Measurements from ENCODE around the gene PLS1. TPM values are rescaled to one million over a fixed set of nuclear protein-coding genes. Genes with fewer than 3 reads are reported as not detected.
"Not testable (repeated sequence)": the region's sequence is repeated elsewhere in the genome, so short reads cannot be mapped to it uniquely, and the experiment has no call there.

Gene PLS1
- 1.4 and 3.4 TPM in 2 replicates for total RNA-seq (2014; rRNA removed; shearing (Covaris generic); ENCODE audit: low replicate concordance)

- H3K4me3 ChIP-seq (ENCODE audit: low read length): peak within 1 kb of the TSS; percentile 84
- no peaks in the 10 kb centered on the region for H3K9me3 ChIP-seq (ENCODE audit: low read length)
- peak within 1 kb of the TSS; percentile 100 for H2AFZ ChIP-seq (ENCODE audit: low read length)
- peaks cover 21% of the 10 kb centered on the region for H3K4me1 ChIP-seq (ENCODE audit: low read length)
- peak within 1 kb of the TSS; percentile 68 for H3K9ac ChIP-seq (ENCODE audit: low read length)
- H3K4me2 ChIP-seq (ENCODE audit: low read depth, low read length, poor library complexity, severe bottlenecking): peak within 1 kb of the TSS; percentile 99
- no peaks in the 10 kb centered on the region for H3K79me2 ChIP-seq (ENCODE audit: low read length)
- H3K9me2 ChIP-seq (replicated peaks; ENCODE audit: insufficient read depth, low read length): no peaks in the 10 kb centered on the region
- H4K20me1 ChIP-seq (ENCODE audit: insufficient read depth, low read depth, low read length): no peaks in the 10 kb centered on the region
- H3K27me3 ChIP-seq (ENCODE audit: low read length): 0 out of 2 replicates have a peak, but pooled peaks cover 5% of the 10 kb centered on the region
- H3K36me3 ChIP-seq (ENCODE audit: insufficient read depth, low read length): no peaks in the 10 kb centered on the region
- no peak within 1 kb of the TSS for H3K27ac ChIP-seq (ENCODE audit: low read length)
- peak; percentile 90 for DNase-seq
These were observed at the start of gene PLS1 for GRCh38 chr3:142595951-142596725. Gene PLS1 (plus strand): TSS chr3:142596393. CDS start chr3:142664238, 67,845 bp downstream.

- H3K36me3 ChIP-seq (ENCODE audit: insufficient read depth, low read length): peaks cover 66% of the 10 kb centered on the region
- no peak overlapping the region for H3K27ac ChIP-seq (ENCODE audit: low read length)
- no peak overlapping the region for H3K4me2 ChIP-seq (ENCODE audit: low read depth, low read length, poor library complexity, severe bottlenecking)
- no peak overlapping the region for H3K9ac ChIP-seq (ENCODE audit: low read length)
- no peaks in the 10 kb centered on the region for H3K9me3 ChIP-seq (ENCODE audit: low read length)
- no peaks in the 10 kb centered on the region for H3K27me3 ChIP-seq (ENCODE audit: low read length)
- peaks cover 15% of the 10 kb centered on the region for H3K79me2 ChIP-seq (ENCODE audit: low read length)
- no peak overlapping the region for H3K4me3 ChIP-seq (ENCODE audit: low read length)
- no peaks in the 10 kb centered on the region for H4K20me1 ChIP-seq (ENCODE audit: insufficient read depth, low read depth, low read length)
- no peak overlapping the region for H2AFZ ChIP-seq (ENCODE audit: low read length)
- no peaks in the 10 kb centered on the region for H3K9me2 ChIP-seq (replicated peaks; ENCODE audit: insufficient read depth, low read length)
- DNase-seq: no peak
- no peaks in the 10 kb centered on the region for H3K4me1 ChIP-seq (ENCODE audit: low read length)
These were observed 46.2 kb upstream of the PLS1 start for GRCh38 chr3:142549986-142550385.

GRCh38 chr3:142552579-142552978 lies 43.6 kb upstream of the PLS1 start:
- H2AFZ ChIP-seq (ENCODE audit: low read length); H3K9ac ChIP-seq (ENCODE audit: low read length); H3K9me2 ChIP-seq (replicated peaks; ENCODE audit: insufficient read depth, low read length); H3K27me3 ChIP-seq (ENCODE audit: low read length); H3K4me1 ChIP-seq (ENCODE audit: low read length); H3K27ac ChIP-seq (ENCODE audit: low read length); H3K9me3 ChIP-seq (ENCODE audit: low read length); H4K20me1 ChIP-seq (ENCODE audit: insufficient read depth, low read depth, low read length); H3K4me3 ChIP-seq (ENCODE audit: low read length); H3K4me2 ChIP-seq (ENCODE audit: low read depth, low read length, poor library complexity, severe bottlenecking); DNase-seq: not testable (repeated sequence)
- H3K36me3 ChIP-seq (ENCODE audit: insufficient read depth, low read length): peaks cover 66% of the 10 kb centered on the region
- peaks cover 20% of the 10 kb centered on the region for H3K79me2 ChIP-seq (ENCODE audit: low read length)

GRCh38 chr3:142553741-142554140 lies 42.5 kb upstream of the PLS1 start:
- no peak for DNase-seq
- Histone ChIP-seq H3K4me2 (ENCODE audit: low read depth, low read length, poor library complexity, severe bottlenecking) (no peak overlapping the region), H4K20me1 (ENCODE audit: insufficient read depth, low read depth, low read length) (no peaks in the 10 kb centered on the region), H3K9me2 (replicated peaks; ENCODE audit: insufficient read depth, low read length) (no peaks in the 10 kb centered on the region), H3K27ac (ENCODE audit: low read length) (no peak overlapping the region), H3K9me3 (ENCODE audit: low read length) (no peaks in the 10 kb centered on the region), H3K4me1 (ENCODE audit: low read length) (no peaks in the 10 kb centered on the region), H2AFZ (ENCODE audit: low read length) (no peak overlapping the region), H3K9ac (ENCODE audit: low read length) (no peak overlapping the region), H3K36me3 (ENCODE audit: insufficient read depth, low read length) (peaks cover 64% of the 10 kb centered on the region), H3K4me3 (ENCODE audit: low read length) (no peak overlapping the region), H3K27me3 (ENCODE audit: low read length) (no peaks in the 10 kb centered on the region), H3K79me2 (ENCODE audit: low read length) (peaks cover 20% of the 10 kb centered on the region)

- H3K9me2 ChIP-seq (replicated peaks; ENCODE audit: insufficient read depth, low read length): no peaks in the 10 kb centered on the region
- no peak overlapping the region for H3K4me2 ChIP-seq (ENCODE audit: low read depth, low read length, poor library complexity, severe bottlenecking)
- peaks cover 81% of the 10 kb centered on the region for H3K36me3 ChIP-seq (ENCODE audit: insufficient read depth, low read length)
These were observed 36.1 kb upstream of the PLS1 start for GRCh38 chr3:142560118-142560517.

GRCh38 chr3:142563496-142563997 lies 32.6 kb upstream of the PLS1 start:
- no peaks in the 10 kb centered on the region for H3K9me3 ChIP-seq (ENCODE audit: low read length)
- H3K4me2 ChIP-seq (ENCODE audit: low read depth, low read length, poor library complexity, severe bottlenecking): no peak overlapping the region
- peaks cover 75% of the 10 kb centered on the region for H3K36me3 ChIP-seq (ENCODE audit: insufficient read depth, low read length)
- no peak overlapping the region for H2AFZ ChIP-seq (ENCODE audit: low read length)
- no peaks in the 10 kb centered on the region for H3K27me3 ChIP-seq (ENCODE audit: low read length)
- no peaks in the 10 kb centered on the region for H4K20me1 ChIP-seq (ENCODE audit: insufficient read depth, low read depth, low read length)
- no peak for DNase-seq
- no peaks in the 10 kb centered on the region for H3K4me1 ChIP-seq (ENCODE audit: low read length)
- H3K79me2 ChIP-seq (ENCODE audit: low read length): peaks cover 48% of the 10 kb centered on the region
- no peak overlapping the region for H3K27ac ChIP-seq (ENCODE audit: low read length)
- H3K9me2 ChIP-seq (replicated peaks; ENCODE audit: insufficient read depth, low read length): no peaks in the 10 kb centered on the region
- H3K4me3 ChIP-seq (ENCODE audit: low read length): no peak overlapping the region
- no peak overlapping the region for H3K9ac ChIP-seq (ENCODE audit: low read length)

More at GRCh38 chr3:142560118-142560517, 36.1 kb upstream of the PLS1 start:
- Histone ChIP-seq H3K27me3 (ENCODE audit: low read length) (no peaks in the 10 kb centered on the region), H3K4me1 (ENCODE audit: low read length) (no peaks in the 10 kb centered on the region), H3K9me3 (ENCODE audit: low read length) (no peaks in the 10 kb centered on the region), H3K9ac (ENCODE audit: low read length) (no peak overlapping the region), H4K20me1 (ENCODE audit: insufficient read depth, low read depth, low read length) (no peaks in the 10 kb centered on the region), H3K4me3 (ENCODE audit: low read length) (no peak overlapping the region), H3K79me2 (ENCODE audit: low read length) (peaks cover 21% of the 10 kb centered on the region), H3K27ac (ENCODE audit: low read length) (no peak overlapping the region), H2AFZ (ENCODE audit: low read length) (no peak overlapping the region)
- DNase-seq: no peak

- no peaks in the 10 kb centered on the region for H3K9me2 ChIP-seq (replicated peaks; ENCODE audit: insufficient read depth, low read length)
- H3K27ac ChIP-seq (ENCODE audit: low read length): no peak overlapping the region
- no peak overlapping the region for H3K4me3 ChIP-seq (ENCODE audit: low read length)
- peaks cover 74% of the 10 kb centered on the region for H3K79me2 ChIP-seq (ENCODE audit: low read length)
- no peaks in the 10 kb centered on the region for H3K27me3 ChIP-seq (ENCODE audit: low read length)
- no peak for DNase-seq
- H3K9me3 ChIP-seq (ENCODE audit: low read length): no peaks in the 10 kb centered on the region
- H3K4me1 ChIP-seq (ENCODE audit: low read length): peaks cover 14% of the 10 kb centered on the region
- H3K9ac ChIP-seq (ENCODE audit: low read length): no peak overlapping the region
- no peak overlapping the region for H3K4me2 ChIP-seq (ENCODE audit: low read depth, low read length, poor library complexity, severe bottlenecking)
- no peak overlapping the region for H2AFZ ChIP-seq (ENCODE audit: low read length)
- peaks cover 3% of the 10 kb centered on the region; the same call in 1 of the 2 replicates for H4K20me1 ChIP-seq (ENCODE audit: insufficient read depth, low read depth, low read length)
- peaks cover 53% of the 10 kb centered on the region for H3K36me3 ChIP-seq (ENCODE audit: insufficient read depth, low read length)
These were observed 30.1 kb upstream of the PLS1 start for GRCh38 chr3:142566096-142566495.

GRCh38 chr3:142568393-142569017 lies 27.7 kb upstream of the PLS1 start:
- H2AFZ ChIP-seq (ENCODE audit: low read length): no peak overlapping the region
- peaks cover 35% of the 10 kb centered on the region for H3K36me3 ChIP-seq (ENCODE audit: insufficient read depth, low read length)
- H3K4me2 ChIP-seq (ENCODE audit: low read depth, low read length, poor library complexity, severe bottlenecking): no peak overlapping the region
- H3K4me3 ChIP-seq (ENCODE audit: low read length): no peak overlapping the region
- no peaks in the 10 kb centered on the region for H3K27me3 ChIP-seq (ENCODE audit: low read length)
- peaks cover 3% of the 10 kb centered on the region; the same call in 1 of the 2 replicates for H4K20me1 ChIP-seq (ENCODE audit: insufficient read depth, low read depth, low read length)
- H3K9me2 ChIP-seq (replicated peaks; ENCODE audit: insufficient read depth, low read length): no peaks in the 10 kb centered on the region
- peaks cover 14% of the 10 kb centered on the region for H3K4me1 ChIP-seq (ENCODE audit: low read length)
- peaks cover 91% of the 10 kb centered on the region for H3K79me2 ChIP-seq (ENCODE audit: low read length)
- DNase-seq: no peak
- no peak overlapping the region for H3K27ac ChIP-seq (ENCODE audit: low read length)
- no peak overlapping the region for H3K9ac ChIP-seq (ENCODE audit: low read length)
- H3K9me3 ChIP-seq (ENCODE audit: low read length): no peaks in the 10 kb centered on the region
